Smooth muscle cell (in vitro differentiated cells): ENCODE data around the gene SENP2. TPM values are rescaled to one million over a fixed set of nuclear protein-coding genes. Genes with fewer than 3 reads are reported as not detected.

Experiments
- DNase-seq: peaks from one replicate; lab custom pipeline; 2025; ENCODE audit not compliant: unreplicated experiment; lab: John Stamatoyannopoulos, UW
- H2AFZ ChIP-seq: fragments of 200-600 bp; sonication (generic); 2 replicates; pipeline ENCODE4 v1.6.0; 2016; ENCODE audit warnings: antibody characterized with exemption, low read depth, mild to moderate bottlenecking
- H3F3A ChIP-seq: fragments of 200-600 bp; sonication (generic); 2 replicates; pipeline ENCODE4 v1.6.0; 2017; ENCODE audit warnings: antibody characterized with exemption, low read depth
- H3K27ac ChIP-seq: fragments of 200-600 bp; sonication (generic); 2 replicates; pipeline ENCODE4 v1.5.1; 2016; ENCODE audit warnings: low read depth, mild to moderate bottlenecking
- H3K27me3 ChIP-seq: fragments of 200-600 bp; sonication (generic); 2 replicates; pipeline ENCODE4 v1.6.1; 2016; ENCODE audit warnings: low read depth, mild to moderate bottlenecking
- H3K36me3 ChIP-seq: fragments of 200-600 bp; sonication (generic); 2 replicates; pipeline ENCODE4 v1.5.1; 2016; ENCODE audit warnings: low read depth
- H3K4me1 ChIP-seq: fragments of 200-600 bp; sonication (generic); 2 replicates; pipeline ENCODE4 v1.5.1; 2016; ENCODE audit warnings: low read depth
- H3K4me2 ChIP-seq: fragments of 200-600 bp; sonication (generic); 2 replicates; pipeline ENCODE4 v1.6.0; 2016; ENCODE audit warnings: mild to moderate bottlenecking
- H3K4me3 ChIP-seq: fragments of 200-600 bp; sonication (generic); 2 replicates; pipeline ENCODE4 v1.5.1; 2016; ENCODE audit warnings: mild to moderate bottlenecking
- H3K79me2 ChIP-seq: fragments of 200-600 bp; sonication (generic); 2 replicates; pipeline ENCODE4 v1.6.0; 2016; ENCODE audit warnings: low read depth, mild to moderate bottlenecking
- H3K9ac ChIP-seq: fragments of 200-600 bp; sonication (generic); 2 replicates; pipeline ENCODE4 v1.6.0; 2016; ENCODE audit warnings: low read depth
- H3K9me3 ChIP-seq: fragments of 200-600 bp; sonication (generic); replicated peaks from 2 replicates; pipeline ENCODE4 v1.5.1; 2016; ENCODE audit warnings: low read depth
- H4K20me1 ChIP-seq: fragments of 200-600 bp; sonication (generic); 2 replicates; pipeline ENCODE4 v1.6.0; 2016; ENCODE audit warnings: low read depth
- CTCF ChIP-seq: fragments of 200-600 bp; sonication (generic); IDR thresholded peaks from 2 replicates; pipeline ENCODE4 v1.5.1; 2017; ENCODE audit warnings: borderline replicate concordance, mild to moderate bottlenecking, antibody characterized with exemption; ENCODE audit not compliant: insufficient read depth, poor library complexity, severe bottlenecking
- WGBS: methylation state at CpG from one replicate; pipeline ENCODE4 v1.1.7; 2016; ENCODE audit warnings: low lambda C conversion rate; 5-methylcytosine and 5-hydroxymethylcytosine counted together
- polyA plus RNA-seq: library from polyadenylated mRNA; unstranded; fragments of >200 nt; fragmentation: Nextera tagmentation; extraction: Ambion mirVana; gene quantifications from 2 replicates; pipeline ENCODE4 v1.2.1, GENCODE V29; 2016
- total RNA-seq: library from RNA; depleted of rRNA; stranded (reverse); fragments of >200 nt; gene quantifications from 2 replicates; pipeline ENCODE4 v1.2.3, GENCODE V29; 2014

The SENP2 gene
- total and polyA plus RNA-seq, 2 experiments from 2014 or later = 22.9 to 27.4 TPM

GRCh38 chr3:185629554-185630181, 43.6 kb downstream of the SENP2 start:
- no peak for TF ChIP-seq CTCF
- H3K4me1 ChIP-seq = no peaks in the 10 kb centered on the region
- H3K36me3 ChIP-seq = no peaks in the 10 kb centered on the region
- H2AFZ ChIP-seq = no peak overlapping the region
- 88% methylated on average over 4 of the region's 4 CpGs for WGBS
- H3K27me3 ChIP-seq = no peaks in the 10 kb centered on the region
- no peak overlapping the region for H3K27ac ChIP-seq
- no peaks in the 10 kb centered on the region for H3K79me2 ChIP-seq
- no peak for DNase-seq
- H3K4me3 ChIP-seq = no peak overlapping the region
- no peaks in the 10 kb centered on the region for H4K20me1 ChIP-seq
- H3K9ac ChIP-seq = no peak overlapping the region
- H3K9me3 ChIP-seq = no peaks in the 10 kb centered on the region
- H3F3A ChIP-seq = no peaks in the 10 kb centered on the region
- no peak overlapping the region for H3K4me2 ChIP-seq

- Histone ChIP-seq H3K4me1 (no peaks in the 10 kb centered on the region), H3K27me3 (no peaks in the 10 kb centered on the region), H4K20me1 (no peaks in the 10 kb centered on the region), H3K27ac (no peak overlapping the region), H3K4me2 (no peak overlapping the region), H3F3A (no peaks in the 10 kb centered on the region), H3K9me3 (no peaks in the 10 kb centered on the region), H3K4me3 (no peak overlapping the region), H3K9ac (no peak overlapping the region), H3K36me3 (no peaks in the 10 kb centered on the region), H2AFZ (no peak overlapping the region), H3K79me2 (no peaks in the 10 kb centered on the region)
- no peak for DNase-seq
- WGBS = 88% methylated on average over 6 of the region's 6 CpGs
- no peak for TF ChIP-seq CTCF
These were observed 44.1 kb downstream of the SENP2 start for GRCh38 chr3:185630182-185630622.

- H3K27me3 ChIP-seq = no peaks in the 10 kb centered on the region
- no peak for TF ChIP-seq CTCF
- no peaks in the 10 kb centered on the region for H3K4me1 ChIP-seq
- 99% methylated on average over 3 of the region's 4 CpGs for WGBS
- H4K20me1 ChIP-seq = no peaks in the 10 kb centered on the region
- H3K9me3 ChIP-seq = no peaks in the 10 kb centered on the region
- H3K79me2 ChIP-seq = no peaks in the 10 kb centered on the region
- no peak overlapping the region for H3K4me3 ChIP-seq
- H3K36me3 ChIP-seq = no peaks in the 10 kb centered on the region
- DNase-seq = no peak
- no peaks in the 10 kb centered on the region for H3F3A ChIP-seq
- no peak overlapping the region for H2AFZ ChIP-seq
- H3K9ac ChIP-seq = no peak overlapping the region
- no peak overlapping the region for H3K27ac ChIP-seq
- H3K4me2 ChIP-seq = no peak overlapping the region
These were observed 45.0 kb downstream of the SENP2 start for GRCh38 chr3:185631108-185631507.
